ENCODE measurements around the gene DDX1. TPM values are rescaled to one million over a fixed set of nuclear protein-coding genes. Genes with fewer than 3 reads are reported as not detected.
A peak's percentile ranks its signal among the peaks of the same experiment; 100 is the strongest.

Gene DDX1
- total and polyA plus RNA-seq, 2 donors (not counting 1 experiment from before 2014, with no cell fraction given): 13.2 to 52.6 TPM

- Mint-ChIP-seq H3K27ac (peak overlapping the region; percentile 98), H3K4me1 (peaks cover 38% of the 10 kb centered on the region), H3K27me3 (peaks cover 4% of the 10 kb centered on the region), H3K9me3 (ENCODE audit: insufficient read depth) (no peaks in the 10 kb centered on the region), H3K4me3 (peak overlapping the region; percentile 100)
- CTCF ChIA-PET: interaction anchor here (1.2 to 5.2 kb wide), 3 partner anchors 13 to 19 kb away, joined by 3 to 34 read pairs (median 4); no protein-coding TSS in a partner anchor
- Histone ChIP-seq H3K4me2 (replicated peaks; ENCODE audit: low read depth, low read length, poor library complexity, severe bottlenecking) (peak overlapping the region; percentile 75), H3K27ac (ENCODE audit: low read length in 2 of 2) (peak overlapping the region in 1 of 2 donors; percentile 69), H3K27me3 (replicated peaks in 1 of 4; ENCODE audit: control extremely low read depth in 1 of 4, control insufficient read depth in 3 of 4, insufficient read depth in 4 of 4, low read length in 3 of 4) (no peaks in the 10 kb centered on the region), H3K36me3 (replicated peaks in 1 of 2; ENCODE audit: control extremely low read depth in 1 of 2, control insufficient read depth in 1 of 2, extremely low read depth in 1 of 2, insufficient read depth in 2 of 2, low read length in 1 of 2) (peaks cover 3 to 8% of the 10 kb centered on the region in 2 experiments), H3K79me2 (ENCODE audit: control insufficient read depth, insufficient read depth, low read length) (peaks cover 42% of the 10 kb centered on the region), H3K9ac (ENCODE audit: low read length) (peak overlapping the region; percentile 86), H3K4me1 (ENCODE audit: control insufficient read depth in 2 of 2, insufficient read depth in 2 of 2, low read length in 2 of 2) (peaks cover 12 to 15% of the 10 kb centered on the region in 2 donors), H4K20me1 (ENCODE audit: control insufficient read depth, insufficient read depth, low read length, poor library complexity, severe bottlenecking) (no peaks in the 10 kb centered on the region), H3K4me3 (ENCODE audit: control extremely low read depth in 1 of 5, extremely low read depth in 1 of 5, insufficient read depth in 1 of 5, low read depth in 2 of 5, low read length in 4 of 5) (peak overlapping the region; percentile 72 to 89 (median 76)), H2AFZ (ENCODE audit: insufficient read depth, low read depth, low read length, poor library complexity, severe bottlenecking) (peak overlapping the region; percentile 91), H3K9me3 (ENCODE audit: control extremely low read depth in 1 of 3, control insufficient read depth in 2 of 3, insufficient read depth in 1 of 3, low read length in 2 of 3) (no peaks in the 10 kb centered on the region)
- TF ChIP-seq, protein P1, sequence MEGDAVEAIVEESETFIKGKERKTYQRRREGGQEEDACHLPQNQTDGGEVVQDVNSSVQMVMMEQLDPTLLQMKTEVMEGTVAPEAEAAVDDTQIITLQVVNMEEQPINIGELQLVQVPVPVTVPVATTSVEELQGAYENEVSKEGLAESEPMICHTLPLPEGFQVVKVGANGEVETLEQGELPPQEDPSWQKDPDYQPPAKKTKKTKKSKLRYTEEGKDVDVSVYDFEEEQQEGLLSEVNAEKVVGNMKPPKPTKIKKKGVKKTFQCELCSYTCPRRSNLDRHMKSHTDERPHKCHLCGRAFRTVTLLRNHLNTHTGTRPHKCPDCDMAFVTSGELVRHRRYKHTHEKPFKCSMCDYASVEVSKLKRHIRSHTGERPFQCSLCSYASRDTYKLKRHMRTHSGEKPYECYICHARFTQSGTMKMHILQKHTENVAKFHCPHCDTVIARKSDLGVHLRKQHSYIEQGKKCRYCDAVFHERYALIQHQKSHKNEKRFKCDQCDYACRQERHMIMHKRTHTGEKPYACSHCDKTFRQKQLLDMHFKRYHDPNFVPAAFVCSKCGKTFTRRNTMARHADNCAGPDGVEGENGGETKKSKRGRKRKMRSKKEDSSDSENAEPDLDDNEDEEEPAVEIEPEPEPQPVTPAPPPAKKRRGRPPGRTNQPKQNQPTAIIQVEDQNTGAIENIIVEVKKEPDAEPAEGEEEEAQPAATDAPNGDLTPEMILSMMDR (IDR thresholded peaks at IDR 0.05): no peak
- no peak for TF ChIP-seq EZH2 (IDR thresholded peaks at IDR 0.05; ENCODE audit: borderline replicate concordance, insufficient read depth, low read depth, low read length, poor library complexity, severe bottlenecking)
- intact Hi-C loops (cut with micrococcal nuclease): no loop called here
- POLR2A ChIA-PET: interaction anchor here (0.9 to 1.2 kb wide), 2 partner anchors 30 to 31 kb away, joined by 3 read pairs; partner anchors contain the start of gene DDX1
- ATAC-seq (ENCODE audit: low read depth) (peak; percentile 36), DNase-seq (peak; percentile 37)
- 2% methylated on average over 30 of the region's 32 CpGs for WGBS (ENCODE audit: insufficient coverage)
These were observed 31.3 kb upstream of the DDX1 start for GRCh38 chr2:15560140-15560987.
